Natural killer cell treated with Interleukin-12 subunit alpha and Interleukin-12 subunit beta and Interleukin-15 and Interleukin-18, amount 100 ng/mL, for 72 hours (primary cell): ENCODE measurements around the gene TMEM38B. TPM values are rescaled to one million over a fixed set of nuclear protein-coding genes. Genes with fewer than 3 reads are reported as not detected.
"Not testable (repeated sequence)": the region's sequence is repeated elsewhere in the genome, so short reads cannot be mapped to it uniquely, and the experiment has no call there.

ENCODE experiments used
- ATAC-seq, 2 donors: fragments of 150-1000 bp; cut with Tn5 transposase in 1 of 2; sonication (Bioruptor Pico), chemical (Tn5 transposase) in 1 of 2; 2 replicates each; pipeline ENCODE4 v1.10.0; 2021
- DNase-seq: peaks from one replicate; pipeline ENCODE4 v3.0.0; 2022; ENCODE audit warnings: low spot score
- H3K27ac Mint-ChIP-seq, 2 donors: 1 replicate in 1 of 2; 2 replicates in 1 of 2; pipeline ENCODE4 v1.8.0; 2022; ENCODE audit warnings: mixed read lengths in 2 of 2, mild to moderate bottlenecking in 1 of 2, moderate library complexity in 1 of 2
- H3K27me3 Mint-ChIP-seq, 2 donors: 1 replicate in 1 of 2; 2 replicates in 1 of 2; pipeline ENCODE4 v1.8.0; 2022; ENCODE audit warnings: mixed read lengths in 2 of 2
- H3K36me3 Mint-ChIP-seq: one replicate; pipeline ENCODE4 v1.8.0; 2022; ENCODE audit warnings: mixed read lengths
- H3K4me1 Mint-ChIP-seq, 2 donors: 1 replicate in 1 of 2; 2 replicates in 1 of 2; pipeline ENCODE4 v1.8.0; 2022; ENCODE audit warnings: low read depth in 2 of 2, mixed read lengths in 2 of 2, mild to moderate bottlenecking in 1 of 2
- H3K4me3 Mint-ChIP-seq: one replicate; pipeline ENCODE4 v1.8.0; 2022; ENCODE audit warnings: mixed read lengths
- H3K9me3 Mint-ChIP-seq: 2 replicates; pipeline ENCODE4 v1.8.0; 2022; ENCODE audit warnings: mixed read lengths
- total RNA-seq, 2 donors: library from RNA; stranded (reverse); gene quantifications; one replicate each; pipeline ENCODE4 v1.2.3, GENCODE V29; 2022

The TMEM38B gene
- total RNA-seq, 2 donors from 2014 or later, result 13.7 TPM

DNA sequence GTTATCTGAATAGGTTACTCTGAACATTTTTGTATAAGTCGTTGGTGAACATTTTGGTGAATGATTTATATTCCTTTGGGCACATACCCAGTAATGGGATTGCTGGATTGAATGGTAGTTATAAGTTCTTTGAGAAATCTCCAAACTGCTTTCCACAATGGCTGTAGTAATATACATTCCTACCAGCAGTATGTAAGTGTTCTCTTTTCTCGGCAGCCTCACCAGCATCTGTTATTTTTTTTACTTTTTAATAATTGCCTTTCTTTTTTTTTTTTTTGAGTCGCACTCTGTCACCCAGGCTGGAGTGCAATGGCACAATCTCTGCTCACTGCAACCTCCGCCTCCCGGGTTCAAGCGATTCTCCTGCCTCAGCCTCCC is 89.1 kb downstream of the TMEM38B start:
- not testable (repeated sequence) for ATAC-seq, H3K4me1 Mint-ChIP-seq, H3K4me3 Mint-ChIP-seq, H3K27ac Mint-ChIP-seq, H3K27me3 Mint-ChIP-seq, DNase-seq
- Mint-ChIP-seq H3K9me3 (peaks cover 26% of the 10 kb centered on the region), H3K36me3 (peaks cover 15% of the 10 kb centered on the region)

DNA sequence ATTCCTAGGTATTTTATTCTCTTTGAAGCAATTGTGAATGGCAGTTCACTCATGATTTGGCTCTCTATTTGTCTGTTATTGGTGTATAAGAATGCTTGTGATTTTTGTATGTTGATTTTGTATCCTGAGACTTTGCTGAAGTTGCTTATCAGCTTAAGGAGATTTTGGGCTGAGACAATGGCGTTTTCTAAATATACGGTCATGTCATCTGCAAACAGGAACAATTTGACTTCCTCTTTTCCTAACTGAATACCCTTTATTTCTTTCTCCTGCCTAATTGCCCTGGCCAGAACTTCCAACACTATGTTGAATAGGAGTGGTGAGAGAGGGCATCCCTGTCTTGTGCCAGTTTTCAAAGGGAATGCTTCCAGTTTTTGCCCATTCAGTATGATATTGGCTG is 92.5 kb downstream of the TMEM38B start:
- not testable (repeated sequence) for H3K27ac Mint-ChIP-seq

DNA sequence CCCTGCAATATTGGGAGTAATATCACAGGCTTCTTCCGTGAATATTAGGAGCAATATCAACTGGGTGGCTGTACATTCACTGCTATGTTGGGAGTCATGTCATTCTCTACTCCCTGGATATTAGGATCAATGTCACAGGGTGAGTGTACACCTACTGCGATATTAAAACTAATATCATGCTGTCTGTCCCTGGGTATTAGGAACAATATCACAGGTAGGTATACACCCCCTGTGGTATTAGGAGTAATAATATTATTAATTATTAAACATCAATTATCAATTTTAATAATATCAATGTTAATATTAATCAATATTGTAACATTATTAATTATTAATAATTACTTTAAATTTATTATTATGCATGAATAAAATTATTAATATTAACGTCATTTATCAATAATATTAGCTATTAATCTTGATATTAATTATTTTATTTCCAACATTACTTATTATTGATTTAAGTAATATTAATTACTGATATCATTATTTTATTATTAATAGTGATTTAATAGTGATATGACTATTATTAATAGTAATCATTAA is 121.9 kb downstream of the TMEM38B start:
- H3K27me3 Mint-ChIP-seq, result no peaks in the 10 kb centered on the region
- no peak overlapping the region for H3K4me3 Mint-ChIP-seq
- peaks cover 12% of the 10 kb centered on the region for H3K9me3 Mint-ChIP-seq
- no peaks in the 10 kb centered on the region for H3K4me1 Mint-ChIP-seq
- ATAC-seq, result no peak
- no peak for DNase-seq
- H3K27ac Mint-ChIP-seq, result no peak overlapping the region
- no peaks in the 10 kb centered on the region for H3K36me3 Mint-ChIP-seq

More for the DNA sequence above, 92.5 kb downstream of the TMEM38B start:
- ATAC-seq, H3K4me3 Mint-ChIP-seq, H3K4me1 Mint-ChIP-seq, DNase-seq, H3K27me3 Mint-ChIP-seq: not testable (repeated sequence)
- Mint-ChIP-seq H3K36me3 (peaks cover 31% of the 10 kb centered on the region), H3K9me3 (peaks cover 38% of the 10 kb centered on the region)

DNA sequence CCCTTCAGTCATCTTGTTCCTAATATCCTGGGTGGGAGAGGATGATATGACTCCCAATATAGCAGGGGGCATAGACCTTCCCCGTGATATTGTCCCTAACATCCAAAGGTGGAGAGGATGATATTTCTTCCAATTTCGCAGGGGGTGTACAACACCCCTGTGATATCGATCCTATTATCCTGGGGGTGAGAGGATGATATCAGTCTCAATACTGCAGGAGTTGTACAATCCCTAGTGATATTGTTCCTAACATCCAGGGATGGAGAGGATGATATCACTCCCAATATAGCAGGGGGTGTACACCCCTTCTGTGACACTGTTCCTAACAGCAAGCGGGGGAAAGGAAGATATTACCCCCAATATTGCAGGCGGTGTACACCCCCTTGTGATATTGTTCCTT is 122.6 kb downstream of the TMEM38B start:
- no peak overlapping the region for H3K27ac Mint-ChIP-seq

DNA sequence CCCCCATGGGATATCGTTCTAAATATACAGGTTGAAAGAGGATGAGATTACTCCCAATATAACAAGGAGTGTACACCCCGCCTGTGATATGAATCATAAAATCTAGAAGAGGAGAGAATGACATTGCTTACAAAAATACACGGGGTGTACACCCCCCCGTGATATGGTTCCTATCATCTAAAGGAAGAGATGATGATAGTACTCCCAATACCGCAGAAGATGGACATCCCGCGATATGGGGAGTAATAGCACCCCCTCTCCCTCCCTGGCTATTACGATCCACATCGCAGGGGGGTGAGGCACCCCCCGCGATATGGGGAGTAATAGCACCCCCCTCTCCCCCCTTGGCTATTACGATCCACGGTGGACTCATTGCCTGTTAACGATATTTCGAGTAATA is 124.6 kb downstream of the TMEM38B start:
- Mint-ChIP-seq H3K4me1 (no peaks in the 10 kb centered on the region), H3K9me3 (peaks cover 16% of the 10 kb centered on the region)
- no peak for DNase-seq

More for the DNA sequence above, 122.6 kb downstream of the TMEM38B start:
- no peaks in the 10 kb centered on the region for H3K27me3 Mint-ChIP-seq
- no peak overlapping the region for H3K4me3 Mint-ChIP-seq
- H3K4me1 Mint-ChIP-seq, result no peaks in the 10 kb centered on the region
- H3K36me3 Mint-ChIP-seq, result no peaks in the 10 kb centered on the region
- DNase-seq (no peak), ATAC-seq (no peak)
- H3K9me3 Mint-ChIP-seq, result peaks cover 10% of the 10 kb centered on the region

DNA sequence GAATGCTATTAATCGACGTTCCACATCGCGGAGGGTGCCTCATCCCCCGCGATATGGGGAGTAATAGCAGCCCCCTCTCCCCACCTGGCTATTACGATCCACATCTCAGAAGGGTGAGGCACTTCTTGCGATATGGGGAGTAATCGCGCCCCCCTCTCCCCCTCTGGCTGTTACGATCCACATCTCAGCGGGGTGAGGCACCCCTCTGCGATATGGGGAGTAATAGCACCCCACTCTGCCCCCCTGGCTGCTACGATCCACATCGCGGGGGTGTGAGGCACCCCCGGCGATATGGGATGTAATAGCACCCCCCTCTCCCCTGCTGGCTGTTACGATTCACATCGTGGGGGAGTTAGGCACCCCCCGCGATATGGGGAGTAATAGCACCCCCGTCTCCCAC is 128.5 kb downstream of the TMEM38B start:
- no peaks in the 10 kb centered on the region for H3K36me3 Mint-ChIP-seq
- H3K27ac Mint-ChIP-seq, result no peak overlapping the region
- no peak for DNase-seq

More for the DNA sequence above, 124.6 kb downstream of the TMEM38B start:
- no peaks in the 10 kb centered on the region for H3K36me3 Mint-ChIP-seq
- ATAC-seq, result peak in 1 of 2 donors; percentile 6
- H3K4me3 Mint-ChIP-seq, result no peak overlapping the region
- no peaks in the 10 kb centered on the region for H3K27me3 Mint-ChIP-seq
- H3K27ac Mint-ChIP-seq, result no peak overlapping the region

More for the DNA sequence above, 128.5 kb downstream of the TMEM38B start:
- H3K27me3 Mint-ChIP-seq, result no peaks in the 10 kb centered on the region
- peaks cover 20% of the 10 kb centered on the region for H3K9me3 Mint-ChIP-seq
- no peaks in the 10 kb centered on the region for H3K4me1 Mint-ChIP-seq
- no peak for ATAC-seq
- H3K4me3 Mint-ChIP-seq, result no peak overlapping the region

Other genes starting within 250 kb of the TMEM38B start
- gene FSD1L, start 246.5 kb upstream of the TMEM38B start, total RNA-seq, result 1 to 10 TPM; 2.3 to 3.9 TPM
- gene FKTN, start 136.4 kb upstream of the TMEM38B start, total RNA-seq, result 10 to 100 TPM; 18.6 to 26.2 TPM
- gene TAL2, start 32.1 kb upstream of the TMEM38B start, total RNA-seq, result not detected